GM12878 (cell line): ENCODE results near the gene SLC6A7. TPM values are rescaled to one million over a fixed set of nuclear protein-coding genes. Genes with fewer than 3 reads are reported as not detected.

Source experiments
- ATAC-seq: fragments of 200-7000 bp; cut with Tn5 transposase; 3 replicates; pipeline ENCODE4 v1.9.1; 2020; ENCODE audit warnings: mild to moderate bottlenecking, moderate library complexity
- BruUV-seq: library from RNA; stranded (reverse); fragments of 400-500 nt; replicated peaks from 2 replicates; lab custom pipeline; 2021; lab: Mats Ljungman, UMichigan
- CTCF ChIA-PET: fragments of 300-600 bp; sonication (Branson Sonifier 250); formaldehyde crosslinking; extraction: SDS; loops from one replicate; lab custom pipeline; 2021; ENCODE audit warnings: inconsistent platforms; lab: Yijun Ruan, JAX
- POLR2A ChIA-PET: fragments of 350-600 bp; formaldehyde crosslinking; extraction: SDS; loops from one replicate; lab custom pipeline; 2021; ENCODE audit warnings: inconsistent platforms; lab: Charles Lee
- RAD21 ChIA-PET: fragments of 300-600 bp; sonication (Branson Sonifier 250); formaldehyde crosslinking; loops from one replicate; lab custom pipeline; 2023; ENCODE audit warnings: antibody characterized with exemption; ENCODE audit not compliant: unreplicated experiment; lab: Charles Lee
- SMC1A ChIA-PET: fragments of 300-600 bp; sonication (Branson Sonifier 250); formaldehyde crosslinking; loops from one replicate; lab custom pipeline; 2023; ENCODE audit not compliant: unreplicated experiment, uncharacterized antibody; lab: Charles Lee
- DNase-seq: peaks from one replicate; pipeline ENCODE4 v3.0.0-alpha.2; 2011; ENCODE audit warnings: low read depth, low spot score
- FAIRE-seq: peaks from 3 replicates; lab custom pipeline; 2011; peaks lifted over from hg19 to GRCh38; lab: Jason Lieb, UNC
- H2AFZ ChIP-seq: 2 replicates; pipeline ENCODE4 v1.6.0; 2011; ENCODE audit warnings: low read depth, low read length, control low read depth; ENCODE audit not compliant: control insufficient read depth
- H3K27ac ChIP-seq: 2 replicates; pipeline ENCODE4 v1.5.1; 2011; ENCODE audit warnings: control low read depth; ENCODE audit not compliant: control insufficient read depth, insufficient read depth
- H3K27me3 ChIP-seq, 2 experiments: replicated peaks in 1 of 2; 2 replicates each; pipeline versions ENCODE4 v1.6.0 to v1.6.1; 2011; ENCODE audit warnings: low read length in 1 of 2; ENCODE audit not compliant: control insufficient read depth in 2 of 2, insufficient read depth in 2 of 2
- H3K36me3 ChIP-seq, 2 experiments: 2 replicates each; pipeline ENCODE4 v1.5.1; 2011; ENCODE audit warnings: low read length in 1 of 2; ENCODE audit not compliant: control insufficient read depth in 2 of 2, insufficient read depth in 2 of 2
- H3K4me1 ChIP-seq: 2 replicates; pipeline ENCODE4 v1.6.1; 2011; ENCODE audit warnings: mild to moderate bottlenecking, low read length, moderate library complexity, mixed read lengths; ENCODE audit not compliant: control insufficient read depth, insufficient read depth
- H3K4me2 ChIP-seq: 2 replicates; pipeline ENCODE4 v1.6.0; 2011; ENCODE audit warnings: control low read depth; ENCODE audit not compliant: control insufficient read depth, insufficient read depth
- H3K4me3 ChIP-seq: fragments of 200-600 bp; sonication (generic); 2 replicates; pipeline ENCODE4 v1.5.1; 2016
- H3K79me2 ChIP-seq: 2 replicates; pipeline ENCODE4 v1.6.0; 2011; ENCODE audit warnings: low read length; ENCODE audit not compliant: control insufficient read depth, insufficient read depth
- H3K9ac ChIP-seq: 2 replicates; pipeline ENCODE4 v1.8.0; 2011; ENCODE audit warnings: low read length, control low read depth, mixed read lengths; ENCODE audit not compliant: control insufficient read depth, insufficient read depth
- H3K9me3 ChIP-seq: replicated peaks from 3 replicates; pipeline ENCODE4 v1.5.1; 2011; ENCODE audit warnings: mild to moderate bottlenecking, low read length; ENCODE audit not compliant: control insufficient read depth, insufficient read depth
- H4K20me1 ChIP-seq: 2 replicates; pipeline ENCODE4 v1.6.0; 2011; ENCODE audit not compliant: control insufficient read depth, insufficient read depth
- CBX3 ChIP-seq: fragments of 200-600 bp; sonication (generic); IDR thresholded peaks from 2 replicates; pipeline ENCODE4 v1.6.1; 2016; ENCODE audit warnings: low read depth, borderline replicate concordance
- DPF2 ChIP-seq: fragments of 450-650 bp; IDR thresholded peaks from 2 replicates; pipeline ENCODE4 v1.6.1; 2017; ENCODE audit warnings: mild to moderate bottlenecking
- HSF1 ChIP-seq: fragments of 150-350 bp; IDR thresholded peaks from 2 replicates; pipeline ENCODE4 v1.6.1; 2014; ENCODE audit warnings: mild to moderate bottlenecking, low read depth, low read length
- KAT2A ChIP-seq: conservative IDR thresholded peaks from 2 replicates; pipeline ENCODE4 v1.6.1; 2011; ENCODE audit warnings: low read depth, low read length; ENCODE audit not compliant: control insufficient read depth
- KDM1A ChIP-seq: fragments of 200-600 bp; sonication (generic); IDR thresholded peaks from 2 replicates; pipeline ENCODE4 v1.6.1; 2016; ENCODE audit warnings: borderline replicate concordance
- KLF5 ChIP-seq: fragments of 450-650 bp; IDR thresholded peaks from 2 replicates; pipeline ENCODE4 v1.6.1; 2014; ENCODE audit warnings: mild to moderate bottlenecking; ENCODE audit not compliant: partially characterized antibody
- MYC ChIP-seq: IDR thresholded peaks from 2 replicates; pipeline ENCODE4 v1.6.1; 2011; ENCODE audit warnings: mild to moderate bottlenecking, low read length, moderate library complexity, inconsistent platforms; ENCODE audit not compliant: insufficient read depth, insufficient replicate concordance, insufficient read length, severe bottlenecking
- PAX8 ChIP-seq: fragments of 450-650 bp; IDR thresholded peaks from 2 replicates; pipeline ENCODE4 v1.6.1; 2017; ENCODE audit warnings: mild to moderate bottlenecking, moderate library complexity
- SIX5 ChIP-seq: IDR thresholded peaks from 2 replicates; pipeline ENCODE4 v1.6.1; 2011; ENCODE audit warnings: mild to moderate bottlenecking, low read depth, low read length, moderate library complexity; ENCODE audit not compliant: severe bottlenecking
- ZBTB4 ChIP-seq: fragments of 450-650 bp; formaldehyde crosslinking; IDR thresholded peaks from 2 replicates; pipeline ENCODE4 v1.4.0; 2022; ENCODE audit warnings: mild to moderate bottlenecking, moderate library complexity
- WGBS: methylation state at CpG from one replicate; pipeline ENCODE4 v1.1.6; 2016; ENCODE audit warnings: low lambda C conversion rate; ENCODE audit not compliant: insufficient replicate concordance, insufficient coverage; ENCODE audit errors: missing lambda C conversion rate; 5-methylcytosine and 5-hydroxymethylcytosine counted together
- in situ Hi-C: fragments of 300-500 bp; cut with MboI; formaldehyde crosslinking; loops from 9 replicates; pipeline ENCODE4 v1.14.3; 2018; ENCODE audit warnings: mixed read lengths
- intact Hi-C: fragments of 100-400 bp; cut with micrococcal nuclease; formaldehyde crosslinking; loops from one replicate; pipeline ENCODE4 v1.14.2; 2022; ENCODE audit not compliant: unreplicated experiment
- polyA plus RNA-seq, 11 experiments: library from polyadenylated mRNA; depleted of rRNA in 4 of 11; unstranded in 6 of 11; stranded (reverse) in 5 of 11; fragments of >200 nt; fragmentation: Nextera tagmentation in 4 of 11; fragmentation: Illumina TruSeq in 1 of 11; extraction: Ambion mirVana in 4 of 11; extraction: Trizol in 1 of 11; gene quantifications; 1 replicate in 1 of 11; 2 replicates in 10 of 11; pipeline versions ENCODE4 v1.2.1 to v1.2.3, GENCODE V29; 2011 to 2016; ENCODE audit warnings: inconsistent platforms in 2 of 11, missing spikeins in 2 of 11, low read depth in 1 of 11
- total RNA-seq, 4 experiments: library from RNA; depleted of rRNA in 3 of 4; stranded (reverse); fragments of >200 nt in 3 of 4; fragmentation: Illumina TruSeq in 1 of 4; extraction: Trizol in 1 of 4; gene quantifications; 2 replicates each; pipeline versions ENCODE4 v1.2.1 to v1.2.3, GENCODE V29; 2013 to 2021

Gene SLC6A7
- total and polyA plus RNA-seq, 10 of the 15 experiments (the other 5 are each of a cell fraction or from before 2014, with no cell fraction given), result 0.01 to 0.15 (median 0.06) TPM; not detected in 7

GRCh38 chr5:150221471-150221870 lies 31.6 kb downstream of the SLC6A7 start:
- ChIA-PET POLR2A (interaction anchor here (0.6 kb wide), 1 partner anchor 189 kb away, joined by 4 read pairs; no protein-coding TSS in a partner anchor), RAD21 (no interaction called here), CTCF (no interaction called here), SMC1A (no interaction called here)
- in situ Hi-C loops (loop anchor here (5.0 to 10.0 kb wide), 2 partner anchors 94 to 587 kb away; no protein-coding TSS in a partner anchor), intact Hi-C loops (no loop called here)
- DNase-seq (no peak), ATAC-seq (no peak), FAIRE-seq (no peak)
- H3K79me2 ChIP-seq, result no peaks in the 10 kb centered on the region
- no peak overlapping the region for H3K4me3 ChIP-seq
- H3K9ac ChIP-seq, result no peak overlapping the region
- H3K4me1 ChIP-seq, result no peaks in the 10 kb centered on the region
- no peaks in the 10 kb centered on the region for H4K20me1 ChIP-seq
- TF ChIP-seq KAT2A (no peak), PAX8 (no peak), MYC (no peak), KLF5 (no peak), KDM1A (no peak), ZBTB4 (CRISPR knock-in tag) (no peak), CBX3 (no peak), DPF2 (no peak), HSF1 (no peak), SIX5 (no peak)
- H3K27ac ChIP-seq, result no peak overlapping the region
- no TSS peak for BruUV-seq
- no peaks in the 10 kb centered on the region for H3K9me3 ChIP-seq
- no peaks in the 10 kb centered on the region for H3K36me3 ChIP-seq
- peaks cover 2 to 4% of the 10 kb centered on the region in 2 experiments; a peak in 3 of 4 replicates for H3K27me3 ChIP-seq
- H3K4me2 ChIP-seq, result no peak overlapping the region
- 25% methylated on average over 5 of the region's 5 CpGs for WGBS
- no peak overlapping the region for H2AFZ ChIP-seq
